HG02981 (cell line): Measurements from ENCODE around the gene OLIG3.

Experiments
- ATAC-seq: cut with Tn5 transposase; IDR thresholded peaks from one replicate; pipeline ENCODE4 v1.9.1; 2021; ENCODE audit warnings: mild to moderate bottlenecking, moderate library complexity; ENCODE audit not compliant: unreplicated experiment

Gene OLIG3

GRCh38 chr6:137496909-137497720, 2.9 kb upstream of the OLIG3 start:
- no peak for ATAC-seq

GRCh38 chr6:137496368-137496767, 2.2 kb upstream of the OLIG3 start:
- no peak for ATAC-seq

GRCh38 chr6:137495703-137496336, 1.6 kb upstream of the OLIG3 start:
- no peak for ATAC-seq

GRCh38 chr6:137494988-137495702, 951 bp upstream of the OLIG3 start:
- ATAC-seq, result no peak

- no peak for ATAC-seq
Observed at GRCh38 chr6:137493218-137494038, 766 bp downstream of the OLIG3 start.

GRCh38 chr6:137492289-137493217, 1.6 kb downstream of the OLIG3 start:
- no peak for ATAC-seq

GRCh38 chr6:137491478-137491877, 2.7 kb downstream of the OLIG3 start:
- no peak for ATAC-seq

GRCh38 chr6:137490961-137491360, 3.2 kb downstream of the OLIG3 start:
- ATAC-seq, result no peak

- ATAC-seq, result no peak
Observed at GRCh38 chr6:137490006-137490905, 3.9 kb downstream of the OLIG3 start.

- ATAC-seq, result no peak
Observed at GRCh38 chr6:137489046-137490005, 4.9 kb downstream of the OLIG3 start.

- no peak for ATAC-seq
Observed at GRCh38 chr6:137488150-137489045, 5.8 kb downstream of the OLIG3 start.

GRCh38 chr6:137487869-137488149, 6.4 kb downstream of the OLIG3 start:
- no peak for ATAC-seq

- no peak for ATAC-seq
Observed at GRCh38 chr6:137487181-137487868, 6.9 kb downstream of the OLIG3 start.

- ATAC-seq, result no peak
Observed at GRCh38 chr6:137486416-137486815, 7.8 kb downstream of the OLIG3 start.

- no peak for ATAC-seq
Observed at GRCh38 chr6:137480431-137480830, 13.8 kb downstream of the OLIG3 start.

- no peak for ATAC-seq
Observed at GRCh38 chr6:137475103-137475502, 19.1 kb downstream of the OLIG3 start.
